Upper lobe of left lung (tissue), 4 donors: ENCODE measurements around the gene NLGN1.

ENCODE experiments used
- CTCF ChIP-seq, 6 experiments: fragments of 450-650 bp in 4 of 6; fragments of 200-600 bp in 2 of 6; sonication (generic) in 2 of 6; IDR thresholded peaks; one replicate each; pipeline ENCODE4 v1.5.1; 2016 to 2019; ENCODE audit warnings: antibody characterized with exemption in 6 of 6
- EP300 ChIP-seq, 4 donors: sonication (generic); formaldehyde crosslinking; IDR thresholded peaks; one replicate each; pipeline ENCODE4 v1.5.1; 2017; ENCODE audit warnings: antibody characterized with exemption in 4 of 4, control low read depth in 2 of 4
- POLR2A ChIP-seq, 4 donors: fragments of 450-650 bp; IDR thresholded peaks; one replicate each; pipeline ENCODE4 v1.5.1; 2016 to 2017; ENCODE audit warnings: antibody characterized with exemption in 4 of 4, mild to moderate bottlenecking in 2 of 4

- TF ChIP-seq POLR2A (IDR thresholded peaks at IDR 0.05) (no peak), CTCF (IDR thresholded peaks at IDR 0.05) (no peak), EP300 (IDR thresholded peaks at IDR 0.05) (no peak)
These were observed 603.1 kb downstream of the NLGN1 start for GRCh38 chr3:174000675-174001074.
